ENCODE data around the gene RNF214.
"Not testable (repeated sequence)": the region's sequence is repeated elsewhere in the genome, so short reads cannot be mapped to it uniquely, and the experiment has no call there.

RNF214 gene

GRCh38 chr11:117197516-117198456, 34.7 kb upstream of the RNF214 start:
- peak; percentile 79 for DNase-seq (ENCODE audit: low spot score)

DNA sequence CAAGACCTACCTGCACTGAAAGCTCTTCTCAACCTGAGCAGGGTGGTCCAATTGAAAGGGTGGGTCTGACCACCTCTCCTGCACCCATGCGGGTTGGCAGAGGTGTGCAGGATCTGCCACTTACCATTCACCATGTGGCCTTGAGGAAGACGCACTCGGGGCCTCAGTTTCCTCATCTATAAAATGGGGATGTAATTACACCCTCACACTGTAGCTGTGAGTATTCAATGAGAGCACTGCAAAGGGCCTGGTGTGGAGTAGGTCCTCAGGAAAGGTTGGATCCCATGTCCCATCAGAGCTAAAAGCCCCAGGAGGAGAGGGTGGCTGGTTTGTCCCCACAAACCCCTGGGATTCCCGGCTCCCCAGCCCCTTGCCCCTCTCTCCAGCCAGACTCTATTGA, 33.9 kb upstream of the RNF214 start:
- no peak for DNase-seq (ENCODE audit: low spot score)

GRCh38 chr11:117199053-117199915, 33.2 kb upstream of the RNF214 start, which contains the start of gene TAGLN:
Gene TAGLN (plus strand): TSS chr11:117199370. CDS start chr11:117203014, 3,644 bp downstream.
- DNase-seq (ENCODE audit: low spot score): peak; percentile 86

- DNase-seq (ENCODE audit: low spot score): no peak
These were observed 32.3 kb upstream of the RNF214 start for GRCh38 chr11:117199916-117200812.

DNA sequence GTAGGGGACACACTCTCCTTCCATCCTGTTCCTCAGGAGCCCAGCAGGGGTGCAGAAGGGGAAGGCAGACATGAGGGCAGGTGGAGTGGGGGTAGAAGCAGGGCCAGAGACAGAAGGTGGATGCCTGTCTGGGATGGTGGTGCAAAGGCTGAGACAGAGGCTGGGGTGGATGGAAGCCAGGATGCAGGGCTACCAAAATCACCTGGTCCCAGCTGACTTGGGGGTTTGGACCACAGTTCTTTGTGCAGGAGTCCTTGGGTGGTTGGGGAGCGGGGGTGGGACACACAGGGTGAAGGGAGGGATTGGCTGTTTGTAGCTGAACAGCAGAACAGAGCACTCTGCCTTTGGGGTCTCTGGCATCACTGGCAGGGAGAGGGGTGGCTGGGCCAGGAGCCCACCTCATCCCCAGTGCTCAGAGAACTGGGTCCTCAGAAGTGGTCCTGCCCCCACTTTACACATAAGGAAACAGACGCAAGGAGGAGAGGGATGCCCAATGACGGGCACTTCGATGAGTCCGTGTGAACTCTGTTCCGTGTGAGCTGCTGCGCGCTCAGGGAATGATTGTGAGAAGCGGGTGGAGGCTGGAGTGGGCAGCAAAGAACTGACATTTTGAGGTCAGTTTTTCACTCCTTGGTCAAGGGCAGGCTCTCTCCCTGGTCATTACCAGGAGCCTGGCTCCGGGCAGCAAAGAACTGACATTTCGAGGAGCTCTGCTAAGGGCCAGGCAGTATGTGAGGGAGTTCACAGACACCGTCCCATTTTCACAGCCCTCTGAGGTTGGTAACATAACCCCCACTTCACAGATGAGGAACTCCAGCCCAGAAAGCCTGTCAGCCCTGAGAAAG, 31.4 kb upstream of the RNF214 start:
- no peak for DNase-seq (ENCODE audit: low spot score)

DNA sequence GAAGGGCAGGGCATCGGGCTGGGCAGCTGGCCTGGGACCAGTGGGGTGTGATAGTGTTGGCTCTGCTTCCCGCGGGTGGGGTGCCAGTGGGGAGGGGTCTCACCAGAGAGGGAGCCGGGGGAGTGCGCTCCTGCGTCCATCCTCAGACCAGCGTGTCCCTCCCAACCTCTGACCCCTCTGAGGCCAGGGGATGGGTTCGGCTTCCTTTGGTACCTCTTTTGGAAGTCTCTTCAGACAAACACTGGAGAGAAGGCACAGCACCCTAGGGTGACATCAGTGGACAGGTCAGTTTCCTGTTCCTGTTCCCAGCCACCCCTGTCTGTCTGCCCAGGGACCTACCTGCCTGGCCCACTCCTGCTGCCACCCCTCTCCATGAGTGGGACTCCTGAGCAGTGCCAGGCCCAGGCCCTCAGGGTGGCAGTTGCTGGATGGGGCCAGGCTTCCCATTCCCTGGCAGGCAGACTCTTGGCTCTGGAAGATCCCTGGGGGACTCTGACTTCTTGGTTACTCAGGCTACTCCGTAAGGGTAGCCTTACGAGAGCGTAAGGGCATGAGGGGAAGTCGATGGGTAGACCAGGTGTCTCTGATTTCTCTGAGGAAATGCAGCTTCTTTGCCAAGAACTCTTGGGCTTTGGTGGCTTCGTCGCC, 30.7 kb upstream of the RNF214 start:
- no peak for DNase-seq (ENCODE audit: low spot score)

GRCh38 chr11:117202386-117203068, 29.9 kb upstream of the RNF214 start:
- no peak for DNase-seq (ENCODE audit: low spot score)

DNA sequence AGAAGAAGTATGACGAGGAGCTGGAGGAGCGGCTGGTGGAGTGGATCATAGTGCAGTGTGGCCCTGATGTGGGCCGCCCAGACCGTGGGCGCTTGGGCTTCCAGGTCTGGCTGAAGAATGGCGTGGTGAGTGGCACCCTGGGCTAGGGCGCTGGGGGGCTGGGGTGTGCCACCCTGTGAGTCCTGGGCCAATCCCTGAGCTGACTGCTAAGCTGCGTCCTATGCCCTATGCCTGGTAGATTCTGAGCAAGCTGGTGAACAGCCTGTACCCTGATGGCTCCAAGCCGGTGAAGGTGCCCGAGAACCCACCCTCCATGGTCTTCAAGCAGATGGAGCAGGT, 29.4 kb upstream of the RNF214 start:
- no peak for DNase-seq (ENCODE audit: low spot score)

- no peak for DNase-seq (ENCODE audit: low spot score)
These were observed 28.0 kb upstream of the RNF214 start for GRCh38 chr11:117204283-117205080.

DNA sequence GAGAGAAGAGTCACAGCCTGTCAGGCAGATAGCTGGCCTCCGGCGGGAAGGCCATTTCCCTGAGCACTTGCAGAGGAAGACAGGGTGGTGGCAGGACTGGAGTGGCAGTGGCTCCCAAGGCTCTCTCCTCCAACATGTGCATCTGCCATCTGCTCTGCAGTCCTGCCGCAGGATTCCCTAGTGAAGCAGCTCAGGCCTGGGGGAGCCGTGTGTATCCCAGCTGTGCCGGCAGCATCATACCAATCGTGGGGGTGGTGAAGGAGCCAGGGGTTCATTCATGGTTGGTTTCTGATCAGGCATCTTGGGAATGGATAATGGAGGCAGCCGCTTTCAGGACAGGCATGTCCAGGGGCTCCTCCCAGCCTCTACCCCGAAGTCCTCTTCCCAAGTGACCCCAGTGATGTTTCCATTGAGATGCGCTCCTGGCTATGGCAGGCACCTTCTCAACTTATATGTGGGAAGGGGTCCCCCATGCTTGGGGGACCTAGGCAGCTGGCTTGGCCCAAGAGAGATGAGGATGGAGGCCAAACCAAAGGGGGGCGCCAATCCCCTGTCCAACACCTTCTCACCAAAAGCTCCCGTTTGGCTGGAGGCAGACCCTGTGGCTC, 27.2 kb upstream of the RNF214 start:
- no peak for DNase-seq (ENCODE audit: low spot score)

GRCh38 chr11:117206111-117206510, 26.4 kb upstream of the RNF214 start:
- DNase-seq (ENCODE audit: low spot score): not testable (repeated sequence)

DNA sequence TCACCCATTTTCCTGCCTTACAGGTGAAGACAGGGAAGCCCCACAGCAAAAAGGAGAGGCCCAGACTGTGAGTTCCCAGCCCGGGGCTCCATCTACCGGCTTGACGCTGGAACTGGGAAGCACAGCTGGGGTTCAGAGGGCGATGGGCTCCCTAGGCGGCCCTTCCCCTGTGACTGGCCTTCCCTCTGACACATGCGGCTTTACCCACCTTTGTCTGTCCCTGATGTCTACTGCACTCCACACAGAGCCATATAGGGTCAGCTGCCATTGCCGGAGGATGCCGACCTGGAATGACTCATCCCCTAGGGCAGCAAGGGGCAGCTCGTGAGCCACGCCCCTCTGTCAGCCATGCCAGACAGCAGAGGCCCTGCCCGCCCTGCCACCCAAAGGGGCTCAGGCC, 25.6 kb upstream of the RNF214 start:
- DNase-seq (ENCODE audit: low spot score): not testable (repeated sequence)

- DNase-seq (ENCODE audit: low spot score): not testable (repeated sequence)
These were observed 25.0 kb upstream of the RNF214 start for GRCh38 chr11:117207481-117207880.

DNA sequence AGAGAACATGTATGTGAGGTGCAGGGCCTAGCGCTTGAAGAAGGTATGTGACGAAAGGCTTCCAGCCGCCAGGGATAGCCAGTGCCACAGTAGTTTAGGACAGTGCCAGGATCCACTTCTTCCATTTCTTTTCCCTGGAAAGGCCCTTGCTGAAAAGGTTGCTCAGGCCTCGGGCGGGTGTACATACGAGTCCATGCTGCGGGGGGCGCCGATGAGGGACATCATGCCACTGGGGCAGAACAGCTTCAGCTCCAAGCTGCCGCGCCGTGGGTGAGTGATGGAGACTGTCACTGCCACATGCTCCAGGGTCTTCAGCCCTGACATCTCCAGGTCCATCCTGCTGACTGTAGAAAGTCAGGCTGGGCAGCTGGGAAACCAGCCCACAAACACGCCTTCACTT, 23.8 kb upstream of the RNF214 start:
- not testable (repeated sequence) for DNase-seq (ENCODE audit: low spot score)

- DNase-seq (ENCODE audit: low spot score): not testable (repeated sequence)
These were observed 22.9 kb upstream of the RNF214 start for GRCh38 chr11:117209351-117210125.

DNA sequence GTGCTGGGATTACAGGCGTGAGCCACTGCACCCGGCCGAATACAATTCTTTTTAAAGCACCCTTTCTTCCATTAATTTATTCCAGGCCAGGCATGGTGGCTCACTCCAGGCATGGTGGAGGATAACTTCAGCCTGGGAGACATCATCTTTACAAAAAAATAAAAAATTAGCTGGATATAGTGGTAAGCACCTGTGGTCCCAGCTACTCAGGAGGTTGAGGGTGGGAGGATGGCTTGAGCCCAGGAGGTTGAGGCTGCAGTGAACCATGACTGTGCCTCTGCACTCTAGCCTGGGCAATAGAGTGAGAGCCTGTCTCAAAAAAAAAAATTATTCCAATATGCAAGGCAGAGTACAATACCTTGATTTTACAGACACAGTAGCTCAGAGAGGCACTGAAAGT, 21.9 kb upstream of the RNF214 start:
- DNase-seq (ENCODE audit: low spot score): no peak

GRCh38 chr11:117212697-117213355, 19.6 kb upstream of the RNF214 start:
- DNase-seq (ENCODE audit: low spot score): no peak
